Anterior cingulate cortex (tissue), 58 donors: Measurements from ENCODE around the gene EMID1.
A peak's percentile ranks its signal among the peaks of the same experiment; 100 is the strongest.
"Not testable (repeated sequence)": the region's sequence is repeated elsewhere in the genome, so short reads cannot be mapped to it uniquely, and the experiment has no call there.

Experiments
- DNase-seq, 58 donors: peaks; one replicate each; lab custom pipeline; 2025; lab: John Stamatoyannopoulos, UW

Gene EMID1

GRCh38 chr22:29225422-29226090 is 19.9 kb downstream of the EMID1 start:
- peak in 9 of 58 donors; percentile 7 to 56 (median 18) for DNase-seq

DNA sequence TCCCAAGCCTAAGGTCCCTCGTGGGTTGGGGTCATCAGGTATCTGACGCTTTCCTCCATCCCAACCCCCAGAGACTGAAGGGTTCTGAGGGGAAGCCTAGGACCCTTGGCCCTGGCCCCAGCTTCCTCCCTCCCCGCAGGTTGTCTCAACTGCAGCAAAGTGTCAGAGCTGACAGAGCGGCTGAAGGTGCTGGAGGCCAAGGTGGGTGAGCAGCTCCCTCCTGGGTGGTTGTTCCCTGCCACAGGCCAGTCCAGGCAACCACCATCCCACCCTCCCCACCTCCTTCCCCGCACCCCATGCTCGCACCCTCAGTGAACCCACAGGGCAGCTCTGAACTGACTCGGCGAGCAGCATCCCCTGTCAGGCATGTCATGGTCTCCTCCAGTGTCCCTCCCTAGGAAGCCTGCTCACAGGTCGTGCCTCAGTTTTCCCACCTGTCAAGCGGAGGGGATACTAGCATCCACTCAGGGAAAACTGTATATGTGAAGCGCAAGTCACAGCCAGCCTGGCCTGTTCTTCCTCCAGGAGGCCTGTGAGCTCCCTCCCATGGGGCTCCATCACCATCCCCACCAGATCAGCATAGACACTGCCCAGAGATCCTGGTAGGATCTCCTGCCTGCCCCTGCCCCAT is 20.8 kb downstream of the EMID1 start:
- no peak for DNase-seq

DNA sequence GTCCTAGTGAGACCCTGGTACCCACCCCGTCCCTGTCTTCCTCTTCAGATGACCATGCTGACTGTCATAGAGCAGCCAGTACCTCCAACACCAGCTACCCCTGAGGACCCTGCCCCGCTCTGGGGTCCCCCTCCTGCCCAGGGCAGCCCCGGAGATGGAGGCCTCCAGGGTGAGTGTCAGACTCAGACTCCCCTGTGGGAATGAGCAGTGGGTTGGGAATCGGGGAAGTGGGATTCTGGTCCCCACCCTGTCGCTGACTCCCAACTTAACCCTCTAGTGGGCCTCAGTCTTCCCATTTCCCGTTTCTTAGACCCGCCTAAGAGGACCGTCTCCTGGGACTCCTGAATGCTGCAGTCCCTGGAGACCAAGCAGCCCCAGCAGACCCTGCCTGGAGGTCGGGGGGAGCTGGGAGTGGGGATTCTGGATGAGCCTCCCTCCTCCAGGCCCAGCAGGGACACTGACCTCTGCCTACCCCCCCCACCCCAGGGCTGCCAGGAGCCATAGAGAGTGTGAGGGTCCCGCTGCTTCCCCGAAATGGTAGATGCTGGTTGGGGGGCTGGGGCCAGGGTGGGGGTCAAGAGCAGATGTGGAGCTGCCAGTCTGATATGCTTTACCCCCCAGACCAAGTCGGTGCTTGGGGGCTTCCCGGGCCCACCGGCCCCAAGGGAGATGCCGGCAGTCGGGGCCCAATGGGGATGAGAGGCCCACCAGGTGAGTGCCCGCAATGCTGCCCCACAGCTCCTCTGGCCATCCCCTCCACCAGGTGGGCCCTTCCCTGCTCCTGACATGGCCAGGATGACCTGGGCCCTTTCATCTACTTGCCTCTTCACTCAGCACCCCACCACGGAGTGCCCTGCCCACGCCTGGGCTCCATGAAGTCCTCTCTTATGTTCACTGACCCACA is 25.5 kb downstream of the EMID1 start:
- no peak for DNase-seq

- DNase-seq = peak in 17 of 58 donors; percentile 3 to 52 (median 24)
Observed at GRCh38 chr22:29231971-29232959, 26.6 kb downstream of the EMID1 start.

GRCh38 chr22:29233277-29233877 is 27.7 kb downstream of the EMID1 start:
- DNase-seq = no peak

DNA sequence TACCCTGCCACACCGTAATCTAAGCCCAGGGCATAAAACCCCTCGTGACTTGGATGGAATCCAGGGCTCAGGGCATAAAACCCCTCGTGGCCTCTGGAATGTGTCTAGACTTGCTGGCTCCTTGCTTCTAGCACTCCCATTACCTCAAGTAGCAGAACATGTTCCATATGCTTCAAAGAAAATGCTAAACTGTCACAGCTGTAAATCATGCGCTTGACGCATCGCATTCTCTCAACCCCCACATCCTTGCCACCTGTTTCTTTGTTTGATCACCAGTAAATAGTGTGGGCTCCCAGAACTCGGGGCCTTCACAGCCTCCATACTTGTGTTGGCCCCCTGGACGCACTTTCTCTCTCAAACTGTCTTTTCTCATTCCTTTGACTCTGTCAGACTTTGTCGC is 34.8 kb downstream of the EMID1 start:
- DNase-seq = not testable (repeated sequence)

DNA sequence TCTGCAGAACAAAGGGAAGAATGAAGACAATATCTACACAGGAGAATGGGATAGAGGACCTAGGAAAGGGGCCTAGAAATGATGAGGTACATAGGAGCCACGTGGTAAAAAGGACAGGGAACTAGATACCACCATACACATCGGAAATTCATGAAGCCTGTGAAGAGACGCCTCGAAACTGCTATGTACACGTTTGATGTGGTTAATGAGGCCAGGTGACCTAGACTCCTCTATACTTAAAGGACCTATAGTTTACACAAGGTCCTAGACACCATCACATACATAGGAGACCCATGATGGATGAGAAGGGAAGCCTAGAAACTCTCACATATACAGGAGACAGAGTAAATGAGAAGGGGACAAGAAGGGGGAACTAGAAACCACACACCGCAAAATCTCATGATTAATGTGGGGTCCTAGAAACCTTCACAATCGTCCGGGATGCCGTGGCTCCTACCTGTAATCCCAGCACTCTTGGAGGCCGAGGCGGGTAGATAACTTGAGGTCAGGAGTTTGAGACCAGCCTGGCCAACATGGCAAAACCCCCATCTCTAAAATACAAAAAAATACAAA is 38.3 kb downstream of the EMID1 start:
- no peak for DNase-seq

- peak in 1 of 58 donors; percentile 24 for DNase-seq
Observed at GRCh38 chr22:29244785-29245625, 39.3 kb downstream of the EMID1 start.

DNA sequence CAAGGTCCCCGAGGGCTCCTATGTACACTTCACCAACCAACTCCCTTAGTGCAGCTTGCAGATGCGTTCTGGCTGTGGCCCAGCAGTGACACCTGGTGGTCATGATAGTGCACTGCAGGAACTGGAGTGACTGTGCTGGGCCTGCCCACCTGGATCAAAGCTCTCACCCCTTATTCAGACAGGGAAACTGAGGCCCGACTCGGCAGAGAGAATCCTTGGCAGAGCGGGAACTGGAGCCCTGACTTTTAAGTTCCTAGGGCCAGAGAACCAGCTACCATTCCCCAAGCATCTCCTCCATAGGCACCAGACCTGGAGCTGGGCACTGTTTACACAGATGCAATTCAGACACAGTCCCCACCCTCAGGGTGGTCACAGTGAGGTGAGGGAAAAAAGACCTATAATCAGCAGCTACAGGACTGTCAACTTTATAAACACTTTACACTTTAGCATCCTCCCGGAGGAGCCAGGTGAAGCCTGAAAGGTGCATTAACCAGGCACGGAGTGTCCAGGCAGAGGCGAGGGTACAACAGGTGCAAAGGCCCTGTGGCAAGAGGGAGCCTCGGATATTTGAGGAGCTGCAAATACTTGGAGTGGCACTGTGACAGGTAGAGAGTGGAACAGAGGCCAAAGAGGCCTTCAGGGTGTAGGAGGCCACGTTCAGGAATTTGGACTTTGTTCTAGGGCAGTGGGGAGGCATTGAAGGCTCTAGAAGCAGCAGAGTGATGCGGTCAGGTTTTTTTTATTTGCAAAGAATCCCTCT is 40.1 kb downstream of the EMID1 start:
- DNase-seq = peak in 53 of 58 donors; percentile 13 to 84 (median 46)

DNA sequence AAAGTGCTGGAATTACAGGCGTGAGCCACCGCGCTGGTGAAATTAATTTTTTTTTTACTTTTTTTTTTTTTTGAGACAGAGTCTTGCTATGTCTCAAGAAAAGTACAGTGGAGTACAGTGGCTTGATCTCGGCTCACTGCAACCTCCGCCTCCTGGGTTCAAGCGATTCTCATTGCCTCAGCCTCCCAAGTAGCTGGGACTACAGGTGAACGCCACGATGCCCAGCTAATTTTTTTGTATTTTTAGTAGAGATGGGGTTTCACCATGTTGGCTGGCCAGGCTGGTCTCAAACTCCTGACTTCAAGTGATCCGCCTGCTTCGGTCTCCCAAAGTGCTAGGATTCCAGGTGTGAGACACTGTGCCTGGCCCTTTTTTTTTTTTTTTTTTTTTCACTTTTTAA is 42.2 kb downstream of the EMID1 start:
- not testable (repeated sequence) for DNase-seq

DNA sequence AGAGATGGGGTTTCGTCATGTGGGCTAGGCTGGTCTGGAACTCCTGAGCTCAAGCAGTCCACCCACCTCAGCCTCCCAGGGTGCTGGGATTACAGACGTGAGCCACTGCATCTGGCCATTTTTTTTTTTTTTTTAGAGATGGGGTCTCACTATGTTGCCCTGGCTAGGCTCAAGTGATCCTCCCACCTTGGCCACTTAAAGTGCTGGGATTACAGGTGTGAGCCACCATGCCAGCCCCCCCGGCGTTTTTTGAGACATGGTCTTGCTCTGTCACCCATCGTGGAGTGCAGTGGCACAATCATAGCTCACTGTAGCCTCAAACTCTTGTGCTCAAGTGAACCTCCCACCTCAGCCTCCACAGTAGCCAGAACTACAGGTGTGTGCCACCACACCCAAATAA is 45.6 kb downstream of the EMID1 start:
- DNase-seq = no peak

DNA sequence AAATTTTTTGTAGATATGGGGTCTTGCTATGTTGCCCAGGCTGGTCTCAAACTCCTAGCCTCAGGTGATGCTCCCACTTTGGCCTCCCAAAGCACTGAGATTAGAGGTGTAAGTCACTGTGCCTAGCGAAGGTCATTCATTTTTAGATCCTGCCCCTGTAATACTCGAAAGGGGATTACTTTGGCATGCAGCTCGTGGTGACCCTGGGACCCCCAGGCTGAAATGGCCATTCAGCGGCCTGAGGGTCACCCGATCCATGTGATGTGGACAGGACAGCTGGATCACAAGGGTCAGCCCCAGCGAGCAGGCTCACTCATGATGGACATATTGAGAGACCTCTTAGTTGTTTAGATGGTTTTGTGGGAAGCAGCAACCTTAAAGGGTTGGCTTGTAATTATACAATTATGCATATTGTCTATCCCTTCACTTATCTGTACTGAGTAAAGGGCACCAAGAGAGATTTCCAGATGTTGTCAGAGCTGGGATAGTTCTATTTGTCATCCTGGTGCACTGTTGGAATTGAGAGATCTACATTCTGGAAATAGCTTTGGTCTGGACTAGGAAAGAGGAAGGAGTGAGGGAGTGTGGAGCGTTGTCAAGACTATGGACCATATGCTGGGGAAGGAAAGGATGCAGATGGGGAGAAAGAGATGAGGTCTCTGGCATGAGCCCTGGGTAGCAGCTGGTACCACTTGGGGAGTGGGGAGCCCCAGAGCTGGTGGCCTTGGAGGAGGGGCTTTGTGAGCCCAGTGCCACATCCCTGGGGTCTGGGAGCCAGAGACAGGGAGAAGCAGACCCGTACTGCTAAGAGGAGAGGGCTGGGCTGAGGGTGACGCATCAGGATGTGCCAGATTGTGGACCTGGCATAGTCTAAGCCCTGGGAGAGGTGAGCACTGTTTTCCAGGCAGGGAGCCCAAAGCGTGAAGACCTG is 46.5 kb downstream of the EMID1 start:
- DNase-seq = no peak

DNA sequence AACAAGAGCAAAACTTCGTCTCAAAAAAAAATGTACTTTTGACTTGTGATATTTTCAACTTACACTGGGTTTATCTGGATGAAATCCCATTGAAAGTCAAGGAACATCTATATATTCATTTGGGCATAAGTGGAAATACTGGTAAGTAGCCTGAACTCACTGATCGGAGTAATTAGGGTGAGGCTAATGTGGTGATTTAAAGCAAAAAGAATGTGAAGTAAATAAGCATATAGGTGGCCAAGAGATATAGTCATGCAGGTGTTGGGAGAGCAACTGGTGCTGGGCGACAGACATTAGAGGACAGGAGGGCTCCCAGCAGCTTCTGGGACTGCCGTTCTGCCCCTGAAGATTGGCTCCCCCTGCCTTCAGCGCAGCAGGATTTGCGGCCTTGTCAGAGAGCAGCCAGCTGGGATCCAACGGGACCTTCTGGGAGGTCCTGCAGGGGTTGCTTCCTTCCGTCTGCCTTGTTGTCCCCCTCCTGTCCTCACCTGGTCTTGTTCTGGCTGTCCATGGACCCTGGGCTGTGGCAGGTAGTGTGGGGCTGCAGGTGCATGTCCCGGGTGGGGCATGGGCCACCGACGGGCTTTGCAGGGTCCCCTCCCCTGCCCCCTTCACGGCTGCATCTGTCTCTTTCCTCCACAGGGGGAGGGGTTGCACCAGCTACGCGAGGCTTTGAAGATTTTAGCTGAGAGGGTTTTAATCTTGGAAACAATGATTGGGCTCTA is 48.0 kb downstream of the EMID1 start:
- DNase-seq = no peak

DNA sequence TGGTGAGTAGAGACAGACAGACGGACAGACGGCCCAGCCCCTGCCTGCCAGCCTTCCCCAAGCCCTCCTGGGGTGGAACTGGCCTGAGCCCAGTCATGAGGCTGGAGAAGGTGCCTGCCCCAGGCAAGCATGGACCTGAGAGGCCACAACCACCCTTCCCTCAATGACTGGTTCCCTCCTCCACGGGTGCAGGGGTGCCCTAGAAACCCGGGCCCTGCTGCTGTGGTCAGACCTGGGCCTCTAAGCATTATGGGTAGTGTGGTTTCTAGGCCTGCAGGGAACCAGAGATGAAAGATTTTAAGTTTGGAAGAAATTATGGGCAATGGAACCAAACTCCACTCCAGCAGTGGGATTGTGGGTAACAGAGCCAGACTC is 48.6 kb downstream of the EMID1 start:
- no peak for DNase-seq

GRCh38 chr22:29255064-29255621 is 49.4 kb downstream of the EMID1 start:
- DNase-seq = no peak
